ENCODE results near the gene RFPL4A. TPM values are rescaled to one million over a fixed set of nuclear protein-coding genes. Genes with fewer than 3 reads are reported as not detected.
"Not testable (repeated sequence)": the region's sequence is repeated elsewhere in the genome, so short reads cannot be mapped to it uniquely, and the experiment has no call there.

RFPL4A gene
- total and polyA plus RNA-seq, 2 of the 13 experiments (the other 11 are each of a cell fraction or from before 2014, with no cell fraction given) = not detected

DNA sequence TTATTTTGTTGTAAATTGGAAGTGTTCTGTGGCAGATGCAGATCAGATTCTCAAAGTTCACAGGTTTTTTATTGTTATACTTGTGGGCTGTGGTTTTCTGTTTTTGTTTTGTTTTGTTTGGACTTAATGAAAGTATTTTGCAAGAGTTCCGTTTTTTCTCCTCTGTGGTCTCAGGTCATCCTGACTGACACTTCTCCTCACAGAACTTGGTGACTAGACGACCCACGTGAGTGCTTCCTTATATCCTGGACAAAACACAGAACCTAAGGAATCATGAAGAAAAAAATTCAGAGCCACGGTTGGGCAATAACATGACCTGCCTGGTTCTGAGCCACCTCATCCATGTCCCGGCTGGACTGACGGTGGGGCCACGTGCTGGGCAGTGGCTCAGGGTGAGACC, 7.6 kb downstream of the RFPL4A start (continued):
- TF ChIP-seq MBNL3 (CRISPR knock-in tag; conservative IDR thresholded peaks at IDR 0.05) (no peak), ZBTB20 (CRISPR knock-in tag; IDR thresholded peaks at IDR 0.05; ENCODE audit: borderline replicate concordance, low read depth) (no peak), KDM6A (CRISPR knock-in tag; IDR thresholded peaks at IDR 0.05; ENCODE audit: low read depth) (no peak)
- TF ChIP-seq, protein P1, sequence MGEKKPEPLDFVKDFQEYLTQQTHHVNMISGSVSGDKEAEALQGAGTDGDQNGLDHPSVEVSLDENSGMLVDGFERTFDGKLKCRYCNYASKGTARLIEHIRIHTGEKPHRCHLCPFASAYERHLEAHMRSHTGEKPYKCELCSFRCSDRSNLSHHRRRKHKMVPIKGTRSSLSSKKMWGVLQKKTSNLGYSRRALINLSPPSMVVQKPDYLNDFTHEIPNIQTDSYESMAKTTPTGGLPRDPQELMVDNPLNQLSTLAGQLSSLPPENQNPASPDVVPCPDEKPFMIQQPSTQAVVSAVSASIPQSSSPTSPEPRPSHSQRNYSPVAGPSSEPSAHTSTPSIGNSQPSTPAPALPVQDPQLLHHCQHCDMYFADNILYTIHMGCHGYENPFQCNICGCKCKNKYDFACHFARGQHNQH (CRISPR knock-in tag; IDR thresholded peaks at IDR 0.05) = no peak
- TF ChIP-seq, protein P2, sequence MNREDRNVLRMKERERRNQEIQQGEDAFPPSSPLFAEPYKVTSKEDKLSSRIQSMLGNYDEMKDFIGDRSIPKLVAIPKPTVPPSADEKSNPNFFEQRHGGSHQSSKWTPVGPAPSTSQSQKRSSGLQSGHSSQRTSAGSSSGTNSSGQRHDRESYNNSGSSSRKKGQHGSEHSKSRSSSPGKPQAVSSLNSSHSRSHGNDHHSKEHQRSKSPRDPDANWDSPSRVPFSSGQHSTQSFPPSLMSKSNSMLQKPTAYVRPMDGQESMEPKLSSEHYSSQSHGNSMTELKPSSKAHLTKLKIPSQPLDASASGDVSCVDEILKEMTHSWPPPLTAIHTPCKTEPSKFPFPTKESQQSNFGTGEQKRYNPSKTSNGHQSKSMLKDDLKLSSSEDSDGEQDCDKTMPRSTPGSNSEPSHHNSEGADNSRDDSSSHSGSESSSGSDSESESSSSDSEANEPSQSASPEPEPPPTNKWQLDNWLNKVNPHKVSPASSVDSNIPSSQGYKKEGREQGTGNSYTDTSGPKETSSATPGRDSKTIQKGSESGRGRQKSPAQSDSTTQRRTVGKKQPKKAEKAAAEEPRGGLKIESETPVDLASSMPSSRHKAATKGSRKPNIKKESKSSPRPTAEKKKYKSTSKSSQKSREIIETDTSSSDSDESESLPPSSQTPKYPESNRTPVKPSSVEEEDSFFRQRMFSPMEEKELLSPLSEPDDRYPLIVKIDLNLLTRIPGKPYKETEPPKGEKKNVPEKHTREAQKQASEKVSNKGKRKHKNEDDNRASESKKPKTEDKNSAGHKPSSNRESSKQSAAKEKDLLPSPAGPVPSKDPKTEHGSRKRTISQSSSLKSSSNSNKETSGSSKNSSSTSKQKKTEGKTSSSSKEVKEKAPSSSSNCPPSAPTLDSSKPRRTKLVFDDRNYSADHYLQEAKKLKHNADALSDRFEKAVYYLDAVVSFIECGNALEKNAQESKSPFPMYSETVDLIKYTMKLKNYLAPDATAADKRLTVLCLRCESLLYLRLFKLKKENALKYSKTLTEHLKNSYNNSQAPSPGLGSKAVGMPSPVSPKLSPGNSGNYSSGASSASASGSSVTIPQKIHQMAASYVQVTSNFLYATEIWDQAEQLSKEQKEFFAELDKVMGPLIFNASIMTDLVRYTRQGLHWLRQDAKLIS (CRISPR knock-in tag; IDR thresholded peaks at IDR 0.05) = no peak

DNA sequence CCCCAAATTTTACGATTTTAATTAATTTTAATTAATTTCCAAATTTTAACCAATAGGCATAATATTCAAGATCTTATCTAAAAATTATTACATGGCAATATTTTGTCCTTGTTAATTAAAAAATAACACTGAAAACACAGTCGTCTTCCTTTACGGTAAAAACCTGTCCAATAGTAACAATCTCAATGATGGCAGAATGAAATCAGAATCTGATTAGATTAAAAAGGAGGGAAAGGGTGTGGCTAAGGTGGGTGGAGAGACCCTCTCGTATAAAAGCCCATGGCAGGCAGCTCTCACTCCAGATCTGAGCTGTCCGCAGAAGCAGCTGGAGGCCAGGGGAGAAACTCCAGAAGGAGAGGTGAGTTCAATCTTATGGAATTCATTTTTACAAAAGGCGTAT, 9.9 kb downstream of the RFPL4A start, which contains the start of gene RFPL4AL1:
TSS of gene RFPL4AL1 (plus strand) at position 301 of the 400 bp plus-strand sequence. CDS start 2,687 bp downstream, outside the sequence.
- CTCF ChIA-PET (ENCODE audit: low intra/inter-chr PET ratio, low total read pairs) = not testable (repeated sequence)

DNA sequence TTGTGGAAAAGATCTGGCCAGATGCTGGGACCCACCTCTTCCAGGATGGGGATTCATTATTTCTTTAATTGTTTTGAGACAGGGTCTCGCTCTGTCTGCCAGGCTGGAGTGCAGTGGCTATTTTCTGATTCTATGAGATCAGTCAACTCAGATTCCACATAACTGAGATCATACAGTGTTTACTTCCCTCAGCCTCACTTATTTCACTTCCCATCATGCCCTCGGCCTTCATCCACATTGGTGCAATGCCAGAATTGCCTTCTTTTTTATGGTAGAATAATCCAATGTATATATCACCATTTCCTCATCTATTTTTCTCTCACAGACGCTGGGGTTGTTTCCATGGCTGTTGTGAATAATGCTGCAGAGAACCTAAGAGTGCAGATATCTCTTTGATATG, 10.7 kb downstream of the RFPL4A start:
- BruUV-seq (replicated peaks); CTCF ChIA-PET (ENCODE audit: low intra/inter-chr PET ratio, low total read pairs); POLR2A ChIA-PET; ATAC-seq; H4K20me1 ChIP-seq (ENCODE audit: insufficient read depth, low read length); H3K4me1 ChIP-seq (ENCODE audit: insufficient read depth, low read length); H3K79me2 ChIP-seq (ENCODE audit: insufficient read depth, low read length); H3K9me3 ChIP-seq (ENCODE audit: low read length); H3K36me3 ChIP-seq (replicated peaks in 1 of 2; ENCODE audit: control insufficient read depth in 1 of 2, insufficient read depth in 2 of 2, low read length in 2 of 2); H3K4me3 ChIP-seq (replicated peaks in 1 of 3; ENCODE audit: insufficient read depth in 1 of 3, low read depth in 2 of 3, low read length in 3 of 3); in situ Hi-C loops (cut with HindIII; ENCODE audit: extremely low pct_ligation_motif_present, low pct_unique_long_range_greater_than_20kb); H3K27ac ChIP-seq (ENCODE audit: extremely low read length, insufficient read depth, low read length); intact Hi-C loops (cut with micrococcal nuclease; ENCODE audit: unreplicated experiment); H3K4me2 ChIP-seq (ENCODE audit: low read depth, low read length); FAIRE-seq; H2AFZ ChIP-seq (ENCODE audit: low read length); H3K9ac ChIP-seq (ENCODE audit: insufficient read depth, low read depth, low read length); DNase-seq (ENCODE audit: low spot score): not testable (repeated sequence)
- 0% methylated on average over 3 of the region's 3 CpGs for WGBS (ENCODE audit: low lambda C conversion rate)
- peaks cover 0 to 15% of the 10 kb centered on the region in 2 experiments; a peak in 1 of 5 replicates for H3K27me3 ChIP-seq (ENCODE audit: control insufficient read depth in 1 of 2, insufficient read depth in 2 of 2, low read length in 2 of 2)

More for the DNA sequence above, 9.9 kb downstream of the RFPL4A start, which contains the start of gene RFPL4AL1:
- H4K20me1 ChIP-seq (ENCODE audit: insufficient read depth, low read length); ATAC-seq; H3K4me1 ChIP-seq (ENCODE audit: insufficient read depth, low read length); H3K4me3 ChIP-seq (replicated peaks in 1 of 3; ENCODE audit: insufficient read depth in 1 of 3, low read depth in 2 of 3, low read length in 3 of 3); H3K27ac ChIP-seq (ENCODE audit: extremely low read length, insufficient read depth, low read length); H3K79me2 ChIP-seq (ENCODE audit: insufficient read depth, low read length); intact Hi-C loops (cut with micrococcal nuclease; ENCODE audit: unreplicated experiment); FAIRE-seq; H3K9me3 ChIP-seq (ENCODE audit: low read length); H3K4me2 ChIP-seq (ENCODE audit: low read depth, low read length); H3K36me3 ChIP-seq (replicated peaks in 1 of 2; ENCODE audit: control insufficient read depth in 1 of 2, insufficient read depth in 2 of 2, low read length in 2 of 2); H3K9ac ChIP-seq (ENCODE audit: insufficient read depth, low read depth, low read length); POLR2A ChIA-PET; BruUV-seq (replicated peaks); in situ Hi-C loops (cut with HindIII; ENCODE audit: extremely low pct_ligation_motif_present, low pct_unique_long_range_greater_than_20kb); DNase-seq (ENCODE audit: low spot score); H2AFZ ChIP-seq (ENCODE audit: low read length): not testable (repeated sequence)
- H3K27me3 ChIP-seq (ENCODE audit: control insufficient read depth in 1 of 2, insufficient read depth in 2 of 2, low read length in 2 of 2) = peaks cover 0 to 16% of the 10 kb centered on the region in 2 experiments; a peak in 1 of 5 replicates
- 64% methylated on average over 5 of the region's 6 CpGs for WGBS (ENCODE audit: low lambda C conversion rate)
